ENCODE measurements around the gene C2CD4B.

DNA sequence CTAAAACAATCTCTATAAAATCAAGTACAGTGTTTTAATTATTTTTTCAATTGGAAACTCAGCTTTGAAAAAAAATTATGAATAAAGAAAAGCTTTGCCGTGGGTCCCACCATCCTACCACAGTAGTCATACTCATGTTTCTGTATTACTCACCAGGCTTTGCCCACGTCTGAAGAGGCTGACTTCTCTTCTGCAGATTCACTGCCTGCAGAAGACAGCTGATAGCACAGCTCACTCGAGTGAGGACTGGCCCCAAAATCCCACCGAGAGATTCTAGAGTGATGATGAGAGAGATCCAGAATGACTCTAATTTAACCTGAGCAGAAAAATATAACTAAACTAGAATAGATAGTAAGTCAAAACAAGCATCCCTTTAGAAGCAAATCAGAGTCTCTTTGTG is 11.9 kb downstream of the C2CD4B start:
- TF ChIP-seq, protein P1, sequence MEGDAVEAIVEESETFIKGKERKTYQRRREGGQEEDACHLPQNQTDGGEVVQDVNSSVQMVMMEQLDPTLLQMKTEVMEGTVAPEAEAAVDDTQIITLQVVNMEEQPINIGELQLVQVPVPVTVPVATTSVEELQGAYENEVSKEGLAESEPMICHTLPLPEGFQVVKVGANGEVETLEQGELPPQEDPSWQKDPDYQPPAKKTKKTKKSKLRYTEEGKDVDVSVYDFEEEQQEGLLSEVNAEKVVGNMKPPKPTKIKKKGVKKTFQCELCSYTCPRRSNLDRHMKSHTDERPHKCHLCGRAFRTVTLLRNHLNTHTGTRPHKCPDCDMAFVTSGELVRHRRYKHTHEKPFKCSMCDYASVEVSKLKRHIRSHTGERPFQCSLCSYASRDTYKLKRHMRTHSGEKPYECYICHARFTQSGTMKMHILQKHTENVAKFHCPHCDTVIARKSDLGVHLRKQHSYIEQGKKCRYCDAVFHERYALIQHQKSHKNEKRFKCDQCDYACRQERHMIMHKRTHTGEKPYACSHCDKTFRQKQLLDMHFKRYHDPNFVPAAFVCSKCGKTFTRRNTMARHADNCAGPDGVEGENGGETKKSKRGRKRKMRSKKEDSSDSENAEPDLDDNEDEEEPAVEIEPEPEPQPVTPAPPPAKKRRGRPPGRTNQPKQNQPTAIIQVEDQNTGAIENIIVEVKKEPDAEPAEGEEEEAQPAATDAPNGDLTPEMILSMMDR (IDR thresholded peaks at IDR 0.05): no peak
- no peak for TF ChIP-seq POLR2A (IDR thresholded peaks at IDR 0.05)
